ENCODE data around the gene PRKCH.
"Not testable (repeated sequence)": the region's sequence is repeated elsewhere in the genome, so short reads cannot be mapped to it uniquely, and the experiment has no call there.

PRKCH gene

DNA sequence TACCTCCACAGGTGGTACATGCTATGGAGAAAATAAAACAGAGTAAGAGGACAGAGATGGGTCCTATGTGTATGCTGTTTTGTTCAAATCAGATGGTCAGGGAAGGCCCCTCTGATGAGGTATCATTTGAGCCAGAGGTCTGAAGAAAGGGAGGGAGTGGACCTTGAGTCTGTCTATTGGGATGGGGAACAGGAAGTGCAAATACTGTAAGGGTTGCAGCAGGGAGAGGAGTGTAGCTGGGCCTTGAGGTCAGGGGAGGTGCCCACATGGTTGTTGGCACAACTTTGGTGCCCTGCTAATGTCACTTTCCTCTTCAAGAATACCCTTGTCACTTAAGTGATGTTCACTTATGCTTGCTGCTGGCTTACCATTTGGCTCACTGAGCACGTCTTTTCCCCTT is 83.3 kb downstream of the PRKCH start:
- 0 out of 2 replicates have a peak, but pooled peaks cover 3% of the 10 kb centered on the region for H3K27me3 ChIP-seq (ENCODE audit: insufficient read depth, low read length)
- no peak overlapping the region for H2AFZ ChIP-seq (ENCODE audit: low read length, unreplicated experiment)
- no peak overlapping the region for H3K4me3 ChIP-seq (ENCODE audit: low read depth, low read length)

DNA sequence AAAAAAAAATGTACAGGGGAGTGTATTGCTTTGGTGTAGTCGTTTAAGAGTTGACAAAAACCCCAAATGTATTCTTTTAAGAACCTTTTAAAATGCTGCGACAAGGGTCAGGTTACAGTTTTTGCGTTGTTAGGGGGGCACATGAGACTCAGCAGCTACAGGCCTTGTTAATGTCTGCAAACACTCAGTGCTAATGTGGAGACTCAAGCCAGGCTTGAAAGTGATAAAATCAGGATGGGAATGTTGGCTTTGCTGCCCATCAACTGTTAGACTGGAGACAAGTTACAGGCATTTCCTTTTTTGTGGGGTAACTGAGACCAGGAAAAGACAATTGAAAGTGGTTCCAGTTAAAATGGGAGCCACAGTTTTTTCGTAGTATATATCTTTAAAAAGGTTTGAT is 84.8 kb downstream of the PRKCH start:
- Histone ChIP-seq H3K79me2 (ENCODE audit: control insufficient read depth, insufficient read depth, low read length, unreplicated experiment) (no peaks in the 10 kb centered on the region), H3K4me1 (ENCODE audit: control insufficient read depth, insufficient read depth, low read length, unreplicated experiment) (no peaks in the 10 kb centered on the region), H3K27ac (ENCODE audit: low read depth, low read length) (no peak overlapping the region), H3K36me3 (ENCODE audit: insufficient read depth, low read length) (no peaks in the 10 kb centered on the region), H2AFZ (ENCODE audit: low read length, unreplicated experiment) (no peak overlapping the region), H3K27me3 (ENCODE audit: insufficient read depth, low read length) (0 out of 2 replicates have a peak, but pooled peaks cover 3% of the 10 kb centered on the region), H3K4me3 (ENCODE audit: low read depth, low read length) (no peak overlapping the region)

More for the DNA sequence above, 83.3 kb downstream of the PRKCH start:
- H3K79me2 ChIP-seq (ENCODE audit: control insufficient read depth, insufficient read depth, low read length, unreplicated experiment): no peaks in the 10 kb centered on the region
- no peaks in the 10 kb centered on the region for H3K36me3 ChIP-seq (ENCODE audit: insufficient read depth, low read length)
- H3K27ac ChIP-seq (ENCODE audit: low read depth, low read length): no peak overlapping the region
- H3K4me1 ChIP-seq (ENCODE audit: control insufficient read depth, insufficient read depth, low read length, unreplicated experiment): no peaks in the 10 kb centered on the region

DNA sequence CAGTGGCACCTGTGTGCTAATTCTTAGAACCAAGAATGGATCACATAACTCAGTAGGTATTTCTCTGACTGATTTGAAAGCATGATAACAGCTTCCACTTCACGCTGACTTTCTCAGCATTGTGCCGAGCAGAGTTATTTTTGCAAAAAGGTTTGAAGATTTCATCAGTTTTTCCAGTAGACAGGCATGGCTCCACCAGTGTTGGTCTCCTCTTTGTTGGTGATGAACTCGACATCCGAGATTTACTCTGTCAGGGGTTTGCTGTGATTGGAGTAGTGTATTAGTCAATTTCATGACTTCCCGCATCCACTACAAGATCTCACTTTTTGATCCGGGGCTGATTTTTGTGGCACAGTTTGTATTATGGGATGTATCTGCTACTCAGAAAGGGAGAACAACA is 85.3 kb downstream of the PRKCH start:
- Histone ChIP-seq H2AFZ (ENCODE audit: low read length, unreplicated experiment) (no peak overlapping the region), H3K27ac (ENCODE audit: low read depth, low read length) (no peak overlapping the region), H3K79me2 (ENCODE audit: control insufficient read depth, insufficient read depth, low read length, unreplicated experiment) (no peaks in the 10 kb centered on the region), H3K4me1 (ENCODE audit: control insufficient read depth, insufficient read depth, low read length, unreplicated experiment) (no peaks in the 10 kb centered on the region), H3K4me3 (ENCODE audit: low read depth, low read length) (no peak overlapping the region), H3K27me3 (ENCODE audit: insufficient read depth, low read length) (no peaks in the 10 kb centered on the region), H3K36me3 (ENCODE audit: insufficient read depth, low read length) (no peaks in the 10 kb centered on the region)

DNA sequence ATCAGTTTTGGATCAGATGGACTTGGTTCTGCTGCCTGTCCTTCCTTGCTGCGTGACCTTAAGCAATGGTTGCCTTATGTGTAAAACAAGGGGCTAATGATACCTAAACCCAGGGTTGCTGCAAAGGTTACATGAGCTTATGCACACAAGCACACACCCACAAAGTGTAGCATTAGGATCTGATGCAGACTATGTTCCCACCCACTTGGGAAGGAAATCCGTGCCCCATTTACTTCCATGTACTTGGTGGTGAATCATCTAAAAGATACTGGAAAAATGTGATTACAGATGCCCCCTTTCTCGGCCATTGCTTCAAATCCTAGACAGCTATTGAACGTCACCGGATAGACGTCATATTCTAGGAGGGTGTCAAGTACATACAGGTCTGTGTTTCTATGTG is 87.1 kb downstream of the PRKCH start:
- Histone ChIP-seq H3K4me1 (ENCODE audit: control insufficient read depth, insufficient read depth, low read length, unreplicated experiment) (no peaks in the 10 kb centered on the region), H3K27ac (ENCODE audit: low read depth, low read length) (no peak overlapping the region), H3K79me2 (ENCODE audit: control insufficient read depth, insufficient read depth, low read length, unreplicated experiment) (no peaks in the 10 kb centered on the region), H2AFZ (ENCODE audit: low read length, unreplicated experiment) (no peak overlapping the region), H3K27me3 (ENCODE audit: insufficient read depth, low read length) (no peaks in the 10 kb centered on the region), H3K36me3 (ENCODE audit: insufficient read depth, low read length) (no peaks in the 10 kb centered on the region), H3K4me3 (ENCODE audit: low read depth, low read length) (no peak overlapping the region)

DNA sequence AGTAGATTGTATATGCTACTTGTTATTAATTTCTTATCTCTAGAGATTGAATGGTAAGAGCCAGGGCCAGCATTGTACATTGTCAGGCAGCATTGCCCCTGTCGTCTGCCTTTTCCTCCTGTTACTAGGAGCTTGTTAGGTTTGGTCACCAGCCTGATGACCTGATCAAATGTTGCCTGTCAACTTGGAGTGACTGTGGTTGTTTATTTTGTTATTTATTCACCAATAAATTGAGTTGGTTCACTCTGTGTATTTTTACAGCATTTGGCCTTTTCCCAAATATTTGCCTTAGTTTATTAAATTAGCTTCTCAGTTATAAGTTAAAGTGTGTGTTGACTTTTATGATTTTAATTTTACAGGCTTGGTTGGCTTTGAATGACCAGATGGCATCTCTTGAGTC is 88.4 kb downstream of the PRKCH start:
- no peak overlapping the region for H2AFZ ChIP-seq (ENCODE audit: low read length, unreplicated experiment)
- H3K27me3 ChIP-seq (ENCODE audit: insufficient read depth, low read length): no peaks in the 10 kb centered on the region
- no peaks in the 10 kb centered on the region for H3K4me1 ChIP-seq (ENCODE audit: control insufficient read depth, insufficient read depth, low read length, unreplicated experiment)
- no peaks in the 10 kb centered on the region for H3K79me2 ChIP-seq (ENCODE audit: control insufficient read depth, insufficient read depth, low read length, unreplicated experiment)
- no peak overlapping the region for H3K4me3 ChIP-seq (ENCODE audit: low read depth, low read length)
- H3K36me3 ChIP-seq (ENCODE audit: insufficient read depth, low read length): no peaks in the 10 kb centered on the region
- no peak overlapping the region for H3K27ac ChIP-seq (ENCODE audit: low read depth, low read length)

DNA sequence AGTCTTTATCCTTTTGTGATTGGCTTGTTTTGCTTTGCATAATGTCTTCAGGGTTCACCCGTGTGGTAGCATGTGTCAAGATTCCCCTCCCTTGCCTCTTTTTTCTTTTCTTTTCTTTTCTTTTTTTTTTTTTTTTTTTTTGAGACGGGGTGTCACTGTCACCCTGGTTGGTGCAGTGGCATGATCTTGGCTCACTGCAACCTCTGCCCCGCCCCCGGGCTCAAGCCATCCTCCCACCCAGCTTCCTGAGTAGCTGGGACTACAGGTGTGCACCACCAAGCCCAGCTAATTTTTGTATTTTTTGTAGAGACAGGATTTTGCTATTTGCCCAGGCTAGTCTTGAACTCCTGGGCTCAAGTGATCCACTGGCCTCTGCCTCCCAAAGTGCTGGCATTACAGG is 94.6 kb downstream of the PRKCH start:
- H3K4me1 ChIP-seq (ENCODE audit: control insufficient read depth, insufficient read depth, low read length, unreplicated experiment); H3K36me3 ChIP-seq (ENCODE audit: insufficient read depth, low read length); H3K4me3 ChIP-seq (ENCODE audit: low read depth, low read length); H3K27me3 ChIP-seq (ENCODE audit: insufficient read depth, low read length); H2AFZ ChIP-seq (ENCODE audit: low read length, unreplicated experiment); H3K27ac ChIP-seq (ENCODE audit: low read depth, low read length); H3K79me2 ChIP-seq (ENCODE audit: control insufficient read depth, insufficient read depth, low read length, unreplicated experiment): not testable (repeated sequence)

DNA sequence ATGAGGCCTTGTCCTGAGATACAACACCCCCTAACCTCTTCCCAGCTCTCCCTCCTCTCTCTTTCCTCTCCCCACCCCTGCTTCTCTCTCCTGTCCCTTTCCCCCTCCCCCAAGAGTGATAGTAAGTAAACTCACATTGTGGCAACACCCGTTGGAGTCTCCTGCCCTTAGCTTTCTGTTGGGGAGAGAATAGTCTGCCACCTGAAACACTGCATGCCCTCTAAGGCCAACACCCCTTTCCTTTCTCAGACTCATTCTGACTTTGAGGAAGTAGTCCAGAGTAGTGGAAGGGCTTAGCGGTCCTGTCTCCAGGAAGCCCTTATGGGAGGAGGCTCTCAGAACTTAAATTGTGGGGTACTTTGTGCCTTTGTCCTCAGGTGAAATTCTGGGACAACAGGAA is 95.2 kb downstream of the PRKCH start:
- Histone ChIP-seq H3K79me2 (ENCODE audit: control insufficient read depth, insufficient read depth, low read length, unreplicated experiment) (no peaks in the 10 kb centered on the region), H3K4me3 (ENCODE audit: low read depth, low read length) (no peak overlapping the region), H3K36me3 (ENCODE audit: insufficient read depth, low read length) (no peaks in the 10 kb centered on the region), H3K27ac (ENCODE audit: low read depth, low read length) (no peak overlapping the region), H2AFZ (ENCODE audit: low read length, unreplicated experiment) (no peak overlapping the region), H3K27me3 (ENCODE audit: insufficient read depth, low read length) (no peaks in the 10 kb centered on the region), H3K4me1 (ENCODE audit: control insufficient read depth, insufficient read depth, low read length, unreplicated experiment) (peaks cover 8% of the 10 kb centered on the region)

DNA sequence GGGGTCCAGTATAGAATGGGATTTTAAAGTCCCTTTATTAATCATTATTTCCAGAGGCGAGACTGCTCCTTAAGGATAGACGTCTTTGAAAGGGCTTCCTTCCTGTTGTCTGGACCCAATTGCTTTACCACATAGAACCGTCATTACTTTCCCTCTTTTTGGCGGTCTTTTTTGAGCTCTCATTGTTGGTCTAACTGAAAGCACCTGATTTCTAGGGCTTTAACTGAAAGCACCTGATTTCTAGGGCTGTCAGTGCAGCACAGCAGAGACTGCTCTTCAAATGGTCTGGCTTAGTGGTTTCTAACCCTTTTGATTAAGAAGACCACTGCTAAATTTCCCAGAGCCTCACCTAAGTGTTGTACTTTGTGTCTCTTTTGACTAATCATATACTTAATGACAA is 95.8 kb downstream of the PRKCH start:
- peaks cover 8% of the 10 kb centered on the region for H3K4me1 ChIP-seq (ENCODE audit: control insufficient read depth, insufficient read depth, low read length, unreplicated experiment)
- H3K27ac ChIP-seq (ENCODE audit: low read depth, low read length): no peak overlapping the region
- no peak overlapping the region for H3K4me3 ChIP-seq (ENCODE audit: low read depth, low read length)
- no peaks in the 10 kb centered on the region for H3K36me3 ChIP-seq (ENCODE audit: insufficient read depth, low read length)
- no peaks in the 10 kb centered on the region for H3K27me3 ChIP-seq (ENCODE audit: insufficient read depth, low read length)
- no peak overlapping the region for H2AFZ ChIP-seq (ENCODE audit: low read length, unreplicated experiment)
- no peaks in the 10 kb centered on the region for H3K79me2 ChIP-seq (ENCODE audit: control insufficient read depth, insufficient read depth, low read length, unreplicated experiment)

DNA sequence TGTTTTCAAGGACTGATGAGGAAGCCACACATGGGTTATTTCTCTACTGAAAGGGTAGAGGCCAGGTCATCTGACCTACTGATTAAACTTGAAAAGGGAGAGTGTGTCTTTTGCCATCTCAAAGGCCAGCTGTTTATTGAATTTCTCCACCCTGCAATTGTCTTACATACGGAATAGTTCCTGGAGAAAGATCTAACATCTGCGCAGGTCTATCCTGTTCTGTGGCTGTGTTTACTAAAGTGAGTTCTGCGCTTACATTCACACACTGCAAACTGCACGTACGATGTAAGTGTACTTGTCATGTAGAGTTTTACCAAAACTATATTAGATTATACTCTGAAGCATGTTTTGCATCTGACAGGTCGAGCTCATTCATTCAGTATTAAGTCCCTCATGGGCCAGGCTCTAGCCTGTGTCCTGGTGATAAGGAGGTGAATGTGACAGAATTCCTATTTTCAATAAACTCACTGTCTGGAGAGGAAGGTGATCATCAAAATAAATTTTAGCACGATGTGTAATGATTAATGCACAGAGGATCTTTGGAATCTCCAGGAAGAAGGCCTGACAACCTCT is 96.6 kb downstream of the PRKCH start:
- no peaks in the 10 kb centered on the region for H3K36me3 ChIP-seq (ENCODE audit: insufficient read depth, low read length)
- no peaks in the 10 kb centered on the region for H3K27me3 ChIP-seq (ENCODE audit: insufficient read depth, low read length)
- no peak overlapping the region for H3K4me3 ChIP-seq (ENCODE audit: low read depth, low read length)
- no peak overlapping the region for H2AFZ ChIP-seq (ENCODE audit: low read length, unreplicated experiment)
- no peaks in the 10 kb centered on the region for H3K79me2 ChIP-seq (ENCODE audit: control insufficient read depth, insufficient read depth, low read length, unreplicated experiment)
- peaks cover 8% of the 10 kb centered on the region for H3K4me1 ChIP-seq (ENCODE audit: control insufficient read depth, insufficient read depth, low read length, unreplicated experiment)
- no peak overlapping the region for H3K27ac ChIP-seq (ENCODE audit: low read depth, low read length)

DNA sequence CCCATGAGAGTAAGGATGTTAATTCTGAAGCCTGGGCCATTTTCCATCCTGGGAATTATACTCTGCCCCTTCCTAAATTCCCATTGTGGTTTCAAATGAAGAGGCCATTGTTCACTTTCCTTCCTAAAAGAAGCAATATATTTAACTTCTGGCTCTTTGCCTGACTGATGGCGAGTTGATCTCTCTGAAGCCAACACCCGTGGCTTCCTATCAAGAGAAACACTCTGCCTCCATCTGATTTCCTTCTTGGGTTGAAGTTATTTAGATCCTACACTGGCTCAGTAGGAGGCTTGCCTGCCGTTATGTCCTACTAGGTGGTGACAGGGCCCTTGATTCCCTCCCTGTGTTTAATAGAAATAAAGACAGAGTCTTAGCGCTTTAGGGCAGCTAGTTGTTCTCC is 97.4 kb downstream of the PRKCH start:
- Histone ChIP-seq H3K27me3 (ENCODE audit: insufficient read depth, low read length) (no peaks in the 10 kb centered on the region), H3K79me2 (ENCODE audit: control insufficient read depth, insufficient read depth, low read length, unreplicated experiment) (no peaks in the 10 kb centered on the region), H2AFZ (ENCODE audit: low read length, unreplicated experiment) (no peak overlapping the region), H3K4me1 (ENCODE audit: control insufficient read depth, insufficient read depth, low read length, unreplicated experiment) (peaks cover 8% of the 10 kb centered on the region), H3K36me3 (ENCODE audit: insufficient read depth, low read length) (no peaks in the 10 kb centered on the region), H3K27ac (ENCODE audit: low read depth, low read length) (no peak overlapping the region), H3K4me3 (ENCODE audit: low read depth, low read length) (no peak overlapping the region)

DNA sequence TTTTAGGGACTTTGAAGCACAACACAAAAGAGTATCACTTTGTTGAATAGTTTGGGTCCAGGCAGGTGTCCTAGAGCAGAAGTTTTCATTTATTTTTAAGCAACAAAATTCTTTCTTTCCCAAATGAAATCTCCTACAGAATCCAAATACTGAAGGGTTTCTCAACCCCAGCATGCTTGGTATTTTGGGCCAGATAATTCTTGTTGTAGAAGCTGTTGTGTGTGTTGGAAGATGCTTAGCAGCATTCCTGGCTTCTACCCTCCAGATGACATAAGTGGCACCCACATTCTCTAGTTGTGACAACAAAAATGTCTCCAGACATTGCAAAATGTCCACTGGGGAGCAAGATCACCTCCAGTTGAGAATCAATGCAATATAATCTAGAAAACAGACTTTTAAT is 97.8 kb downstream of the PRKCH start:
- Histone ChIP-seq H3K4me3 (ENCODE audit: low read depth, low read length) (no peak overlapping the region), H3K36me3 (ENCODE audit: insufficient read depth, low read length) (no peaks in the 10 kb centered on the region), H3K79me2 (ENCODE audit: control insufficient read depth, insufficient read depth, low read length, unreplicated experiment) (no peaks in the 10 kb centered on the region), H3K4me1 (ENCODE audit: control insufficient read depth, insufficient read depth, low read length, unreplicated experiment) (peaks cover 8% of the 10 kb centered on the region), H3K27ac (ENCODE audit: low read depth, low read length) (no peak overlapping the region), H3K27me3 (ENCODE audit: insufficient read depth, low read length) (no peaks in the 10 kb centered on the region), H2AFZ (ENCODE audit: low read length, unreplicated experiment) (no peak overlapping the region)
